HG03103 (cell line): ENCODE results near the gene IFNA14.
A peak's percentile ranks its signal among the peaks of the same experiment; 100 is the strongest.
"Not testable (repeated sequence)": the region's sequence is repeated elsewhere in the genome, so short reads cannot be mapped to it uniquely, and the experiment has no call there.

Experiments
- ATAC-seq: cut with Tn5 transposase; IDR thresholded peaks from one replicate; pipeline ENCODE4 v1.9.1; 2021; ENCODE audit warnings: low read depth; ENCODE audit not compliant: unreplicated experiment

IFNA14 gene

GRCh38 chr9:21239911-21240310, at the start of gene IFNA14:
Gene IFNA14, minus strand, starts transcription at chr9:21240005. Its CDS starts 70 bp downstream, at chr9:21239935.
- ATAC-seq, result no peak

DNA sequence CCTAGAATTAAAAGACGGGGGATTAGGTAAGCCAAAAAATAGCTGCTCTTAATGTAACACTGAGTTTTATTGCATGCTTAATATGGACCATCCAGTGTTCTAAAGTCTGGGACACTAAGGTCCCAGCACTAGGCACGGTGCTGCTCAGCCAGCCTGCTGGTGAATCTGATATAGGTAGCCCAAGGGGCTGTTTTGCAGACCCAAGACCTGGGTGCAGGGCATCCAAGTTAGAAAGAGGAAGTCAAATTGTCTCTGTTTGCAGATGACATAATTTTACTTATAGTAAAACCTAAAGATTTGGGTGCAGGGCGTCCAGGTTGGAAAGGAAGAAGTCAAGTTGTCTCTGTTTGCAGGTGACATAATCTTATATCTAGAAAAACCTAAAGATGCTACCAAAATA, 47.5 kb upstream of the IFNA14 start:
- no peak for ATAC-seq

GRCh38 chr9:21286659-21287058, 46.9 kb upstream of the IFNA14 start:
- no peak for ATAC-seq

DNA sequence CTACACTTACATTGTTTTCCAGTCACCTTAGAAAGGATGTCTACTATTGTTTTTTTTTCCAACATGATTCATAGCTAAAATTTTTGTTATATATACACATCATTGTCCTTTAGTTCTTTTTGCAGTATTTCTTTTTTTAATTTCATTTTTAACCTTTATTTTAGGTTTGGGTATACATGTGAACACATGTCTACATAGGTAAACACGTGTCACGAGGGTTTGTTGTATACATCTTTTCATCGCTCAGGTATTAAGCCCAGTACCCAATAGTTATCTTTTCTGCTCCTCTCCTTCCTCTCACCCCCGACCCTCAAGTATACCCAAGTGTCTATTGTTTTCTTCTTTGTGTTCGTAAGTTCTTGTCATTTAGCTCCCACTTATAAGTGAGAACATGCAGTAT, 46.3 kb upstream of the IFNA14 start:
- ATAC-seq, result no peak

DNA sequence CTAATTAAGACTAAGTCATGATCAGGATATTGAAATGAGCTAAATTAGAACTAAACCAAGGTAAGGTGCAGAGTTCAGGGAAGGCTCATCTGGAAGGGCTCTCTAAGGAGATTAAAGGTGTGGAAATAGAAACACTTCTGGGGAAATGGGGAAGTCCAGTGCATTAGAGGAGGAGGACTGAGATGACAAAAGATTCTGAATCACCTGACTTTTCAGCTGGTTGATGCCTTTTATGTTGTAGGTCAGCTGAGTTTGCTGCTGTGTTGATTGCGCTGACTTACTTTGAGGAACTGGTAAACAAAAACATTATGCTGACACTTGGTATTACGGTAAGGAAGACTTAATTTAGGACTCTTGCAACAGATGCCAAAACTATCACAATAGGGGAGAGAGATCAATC, 41.5 kb upstream of the IFNA14 start:
- ATAC-seq, result no peak

DNA sequence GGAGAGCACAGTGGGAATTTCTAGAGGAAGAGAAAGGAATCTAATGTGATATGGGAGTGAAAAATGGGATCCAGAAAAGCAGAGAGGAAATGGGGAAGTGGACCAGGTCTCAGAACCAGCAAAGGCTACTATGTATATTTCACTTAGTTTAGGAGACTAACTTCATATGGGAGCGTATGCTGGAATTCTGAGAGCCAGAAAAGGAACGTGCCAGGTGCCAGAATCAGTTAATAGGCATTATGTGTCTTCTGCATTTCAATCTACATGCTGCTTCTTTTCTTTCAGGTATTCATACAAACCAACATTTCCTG, 28.5 kb upstream of the IFNA14 start:
- ATAC-seq, result no peak

- ATAC-seq, result peak; percentile 73
Measured at GRCh38 chr9:21267485-21268346, 27.9 kb upstream of the IFNA14 start.

DNA sequence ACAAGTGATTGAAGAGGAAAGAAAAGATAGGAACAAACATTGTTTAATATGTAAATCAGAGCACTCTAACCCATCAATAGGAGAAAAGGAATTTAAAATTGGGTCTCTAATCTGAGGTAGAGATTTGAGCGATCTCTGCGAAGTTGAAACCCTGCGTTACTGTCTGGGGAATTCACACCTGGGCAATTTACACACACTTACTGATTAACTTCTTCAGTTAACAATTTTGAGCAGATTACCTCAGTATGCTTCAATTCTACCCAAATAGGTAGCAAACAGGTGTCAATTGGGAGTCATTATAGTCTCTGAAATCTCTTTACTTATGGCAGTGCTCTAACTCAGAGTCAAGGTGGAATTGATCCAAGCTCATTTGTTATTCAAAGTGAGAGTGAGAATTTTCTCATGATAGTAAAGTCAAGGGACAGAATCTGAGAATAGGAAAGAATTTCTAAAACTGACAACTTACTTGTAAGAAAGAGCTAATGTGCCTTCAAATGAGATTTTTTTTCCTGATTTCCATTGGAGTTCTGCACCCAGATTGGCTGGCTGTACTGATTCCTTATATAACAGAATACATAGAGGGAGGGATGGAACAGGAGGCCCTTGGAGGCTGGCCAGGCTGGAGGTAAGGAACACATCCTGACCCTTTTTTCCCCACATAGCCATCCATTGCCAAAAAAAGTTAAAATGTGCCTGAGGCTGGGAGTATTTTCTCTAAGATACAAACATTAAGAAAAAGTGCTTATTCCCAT, 27.1 kb upstream of the IFNA14 start:
- no peak for ATAC-seq

DNA sequence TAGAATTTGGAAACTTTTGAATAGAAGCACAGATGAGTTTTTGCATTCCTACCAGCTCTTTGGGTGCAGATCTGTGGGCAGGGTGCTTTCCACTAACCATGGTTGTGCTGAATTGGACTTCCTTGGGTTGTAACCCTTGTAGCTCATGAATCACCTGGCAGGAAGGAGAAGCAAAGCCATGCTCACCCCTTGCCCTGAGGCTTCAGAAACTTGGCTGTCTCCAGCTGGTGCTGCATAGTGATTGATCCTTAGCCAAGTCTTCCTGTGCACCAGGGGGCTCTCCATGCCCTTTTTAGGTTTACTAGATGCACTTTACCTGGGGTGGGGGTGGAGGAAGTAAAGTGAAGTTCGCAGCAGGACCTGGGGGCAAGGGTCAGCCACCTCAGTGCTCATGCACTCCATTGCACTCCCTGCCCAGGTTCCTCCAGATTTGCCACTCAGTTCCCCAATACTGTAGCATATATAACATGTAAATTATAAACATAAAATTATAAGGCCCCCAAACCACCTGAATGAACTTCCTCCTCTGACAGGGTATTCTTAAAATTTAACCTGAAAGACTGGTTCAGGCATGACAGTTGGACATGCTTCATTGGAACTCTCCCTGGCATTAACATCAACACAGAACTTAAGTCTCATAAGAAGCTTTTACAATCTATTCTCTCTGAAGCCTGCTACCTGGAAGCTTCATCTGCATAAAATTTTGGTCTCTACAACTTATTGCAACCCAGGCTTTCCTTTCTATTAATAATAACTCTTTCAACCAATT, 25.8 kb upstream of the IFNA14 start:
- no peak for ATAC-seq

GRCh38 chr9:21255538-21256212, 15.9 kb upstream of the IFNA14 start:
- ATAC-seq, result no peak

GRCh38 chr9:21252721-21253547, 13.1 kb upstream of the IFNA14 start:
- peak; percentile 81 for ATAC-seq

DNA sequence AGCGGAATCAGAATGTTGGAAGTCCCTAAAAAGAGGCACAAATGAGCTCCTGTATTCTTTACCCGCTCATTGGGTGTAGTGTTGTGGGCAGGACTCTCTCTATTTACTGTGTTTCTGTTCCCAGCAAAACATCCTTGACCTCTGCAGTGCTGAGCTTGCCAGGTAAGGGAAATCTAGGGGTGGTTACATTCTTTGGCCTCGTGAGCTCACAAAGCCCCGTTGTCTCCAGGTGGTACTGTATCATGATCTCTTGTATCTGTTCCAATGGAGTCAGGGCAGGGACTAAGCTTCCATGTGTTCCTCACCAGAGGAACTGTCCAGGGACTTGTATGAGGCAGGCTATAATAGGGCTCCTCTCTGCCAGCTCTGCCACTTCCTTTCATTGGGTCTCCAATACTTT, 11.8 kb upstream of the IFNA14 start:
- no peak for ATAC-seq

GRCh38 chr9:21251190-21251589, 11.4 kb upstream of the IFNA14 start:
- no peak for ATAC-seq

DNA sequence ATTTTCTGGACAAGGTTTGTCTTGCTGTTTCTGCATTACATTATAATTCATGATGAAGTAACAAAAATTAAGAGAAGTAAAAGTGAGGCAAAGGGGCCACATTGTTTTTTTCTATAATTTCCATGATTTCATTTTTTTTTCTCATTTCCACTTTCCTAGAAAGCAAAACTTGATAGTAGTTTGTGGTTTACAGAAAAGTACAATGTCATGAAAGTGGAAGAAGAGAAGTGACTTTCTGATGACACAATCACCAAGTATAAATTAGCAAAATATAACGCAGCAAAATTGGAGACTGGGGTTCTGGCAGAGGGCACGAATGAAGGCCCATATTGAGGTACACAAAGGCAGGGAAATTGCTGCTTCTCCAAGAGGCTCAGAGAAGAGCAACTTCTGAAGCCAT, 5.0 kb upstream of the IFNA14 start:
- ATAC-seq, result no peak

DNA sequence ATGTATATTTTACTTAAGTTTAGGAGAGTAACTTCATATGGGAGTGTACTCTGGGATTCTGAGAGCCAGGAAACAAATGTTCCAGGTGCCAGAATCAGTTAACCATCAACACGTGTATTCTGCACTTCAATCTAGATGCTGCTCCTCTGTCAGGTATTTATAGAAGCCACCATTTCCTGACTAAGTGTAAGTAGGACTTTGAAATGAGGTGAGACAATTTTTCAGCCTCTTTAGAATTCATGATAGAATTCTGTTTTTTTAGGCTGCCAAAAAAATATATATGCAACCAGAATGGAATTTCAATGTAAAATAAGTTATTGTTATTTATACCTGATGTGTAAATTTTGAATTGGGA, 3.5 kb downstream of the IFNA14 start:
- ATAC-seq, result not testable (repeated sequence)

DNA sequence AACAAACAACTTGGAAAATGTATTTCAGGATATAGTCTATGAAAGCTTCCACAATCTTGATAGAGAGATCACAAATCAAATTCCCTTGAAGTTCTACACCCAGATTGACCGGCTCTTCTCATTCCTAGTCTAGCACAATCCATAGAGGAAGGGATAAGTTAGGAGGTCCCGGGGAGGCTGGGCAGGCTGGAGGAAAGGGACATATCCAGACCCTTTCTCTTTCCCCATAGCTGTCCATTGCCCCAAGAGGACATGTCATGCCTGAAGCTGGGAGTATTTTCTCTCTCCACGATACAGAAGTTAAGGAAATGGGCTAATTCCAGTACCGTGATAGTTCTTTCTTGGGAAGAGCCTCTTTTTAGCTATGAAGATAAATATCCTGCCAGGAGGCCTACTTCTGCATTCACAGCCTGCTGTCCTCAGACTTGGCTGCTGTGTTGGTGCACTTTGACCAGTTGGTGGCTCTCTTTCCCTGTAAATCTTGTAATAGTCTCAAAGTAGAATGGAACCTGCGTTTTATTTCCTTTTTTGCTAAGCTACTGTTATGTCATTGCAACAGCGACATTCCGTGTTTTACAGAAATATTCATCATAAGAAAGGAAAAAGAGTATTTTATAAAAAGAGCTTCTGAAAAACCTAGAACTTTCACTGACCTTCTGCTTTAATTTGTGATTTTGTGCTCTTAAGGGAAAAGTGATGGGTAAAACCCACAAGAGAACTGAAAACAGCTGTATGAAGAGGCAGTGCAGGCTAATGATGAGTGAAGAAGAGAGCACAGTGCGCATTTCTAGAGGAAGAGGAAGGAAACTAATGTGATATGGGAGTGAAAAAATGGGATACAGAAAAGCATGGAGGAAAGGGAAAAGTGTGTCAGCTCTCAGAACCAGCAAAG, 4.1 kb downstream of the IFNA14 start:
- peak; percentile 85 for ATAC-seq

GRCh38 chr9:21234153-21234687, 5.6 kb downstream of the IFNA14 start:
- ATAC-seq, result no peak

DNA sequence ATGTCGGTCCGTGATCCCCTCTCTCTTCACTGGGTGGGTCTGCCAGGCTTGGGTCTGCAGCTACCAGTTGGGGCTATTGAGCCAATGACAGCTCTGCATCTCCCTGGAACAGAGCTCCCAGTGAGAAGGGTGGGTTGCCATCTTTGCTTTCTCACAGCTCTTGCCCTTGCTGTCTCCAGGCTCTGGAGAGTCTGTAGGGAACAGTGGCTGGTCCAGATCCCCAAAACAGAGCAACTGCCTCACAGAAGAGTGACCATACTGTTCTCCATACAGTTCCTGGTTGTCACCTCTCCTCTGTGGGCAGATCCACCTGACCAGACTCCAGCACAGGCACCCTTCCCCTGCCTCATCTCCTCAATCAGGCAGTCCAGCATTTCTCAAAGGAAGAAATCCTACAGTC, 6.5 kb downstream of the IFNA14 start:
- ATAC-seq, result no peak

DNA sequence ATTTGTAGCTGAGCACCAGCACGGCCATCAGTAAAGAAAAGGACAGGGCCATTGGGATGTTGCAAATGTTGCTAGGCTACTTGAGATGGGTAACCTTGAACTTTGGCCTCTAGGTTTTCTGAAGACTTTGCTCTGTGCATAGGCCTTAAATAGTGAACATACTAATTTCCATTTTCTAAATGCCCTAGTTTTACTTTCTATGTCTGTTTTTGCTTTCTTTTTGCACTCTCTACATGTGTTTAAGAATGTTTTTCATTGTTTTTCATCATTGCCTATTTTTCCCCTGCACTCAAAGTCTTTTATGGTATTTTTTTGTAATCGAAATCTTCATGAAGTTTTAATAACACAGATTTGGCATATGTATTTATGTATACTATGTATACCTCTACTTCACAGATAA, 11.7 kb downstream of the IFNA14 start, which contains the start of gene IFNA17:
IFNA17 (minus strand) TSS at position 101 of the 400 bp plus-strand sequence; CDS start at position 52, 49 bp downstream.
- no peak for ATAC-seq
